Peyer's patch (tissue), 4 donors: ENCODE results near the gene WNK4. TPM values are rescaled to one million over a fixed set of nuclear protein-coding genes. Genes with fewer than 3 reads are reported as not detected.

Source experiments
- DNase-seq, 3 donors: peaks; one replicate each; pipeline ENCODE4 v3.0.0-alpha.2; 2017 to 2019
- H3K27ac ChIP-seq, 4 donors: fragments of 200-600 bp; sonication (generic); one replicate each; pipeline ENCODE4 v1.5.1; 2016 to 2019
- H3K27me3 ChIP-seq, 2 donors: fragments of 200-600 bp; sonication (generic); one replicate each; pipeline ENCODE4 v1.5.1; 2019
- H3K36me3 ChIP-seq, 3 donors: fragments of 200-600 bp; sonication (generic); one replicate each; pipeline ENCODE4 v1.5.1; 2016 to 2019
- H3K4me1 ChIP-seq, 4 donors: fragments of 200-600 bp; sonication (generic); one replicate each; pipeline ENCODE4 v1.5.1; 2016 to 2019
- H3K4me3 ChIP-seq, 4 donors: fragments of 200-600 bp; sonication (generic); 1 replicate in 3 of 4; 2 replicates in 1 of 4; pipeline ENCODE4 v1.5.1; 2016 to 2019; ENCODE audit warnings: mild to moderate bottlenecking in 1 of 4
- H3K9me3 ChIP-seq, 4 donors: fragments of 200-600 bp; sonication (generic); one replicate each; pipeline ENCODE4 v1.5.1; 2016 to 2019; ENCODE audit warnings: mild to moderate bottlenecking in 1 of 4
- CTCF ChIP-seq, 6 experiments: fragments of 450-650 bp in 4 of 6; fragments of 200-600 bp in 2 of 6; sonication (generic) in 1 of 6; IDR thresholded peaks; one replicate each; pipeline ENCODE4 v1.5.1; 2017 to 2019; ENCODE audit warnings: antibody characterized with exemption in 6 of 6, mild to moderate bottlenecking in 3 of 6, moderate library complexity in 1 of 6
- POLR2A ChIP-seq, 2 donors: fragments of 450-650 bp; IDR thresholded peaks; one replicate each; pipeline ENCODE4 v1.5.1; 2017; ENCODE audit warnings: antibody characterized with exemption in 2 of 2, mild to moderate bottlenecking in 2 of 2, moderate library complexity in 2 of 2
- total RNA-seq, 4 donors: library from RNA; depleted of rRNA; stranded (reverse); fragments of >200 nt; gene quantifications; one replicate each; pipeline ENCODE4 v1.1.0, GENCODE V29; 2016

The WNK4 gene
- total RNA-seq, 4 donors from 2014 or later: 7.2 to 56.0 (median 28.7) TPM

DNA sequence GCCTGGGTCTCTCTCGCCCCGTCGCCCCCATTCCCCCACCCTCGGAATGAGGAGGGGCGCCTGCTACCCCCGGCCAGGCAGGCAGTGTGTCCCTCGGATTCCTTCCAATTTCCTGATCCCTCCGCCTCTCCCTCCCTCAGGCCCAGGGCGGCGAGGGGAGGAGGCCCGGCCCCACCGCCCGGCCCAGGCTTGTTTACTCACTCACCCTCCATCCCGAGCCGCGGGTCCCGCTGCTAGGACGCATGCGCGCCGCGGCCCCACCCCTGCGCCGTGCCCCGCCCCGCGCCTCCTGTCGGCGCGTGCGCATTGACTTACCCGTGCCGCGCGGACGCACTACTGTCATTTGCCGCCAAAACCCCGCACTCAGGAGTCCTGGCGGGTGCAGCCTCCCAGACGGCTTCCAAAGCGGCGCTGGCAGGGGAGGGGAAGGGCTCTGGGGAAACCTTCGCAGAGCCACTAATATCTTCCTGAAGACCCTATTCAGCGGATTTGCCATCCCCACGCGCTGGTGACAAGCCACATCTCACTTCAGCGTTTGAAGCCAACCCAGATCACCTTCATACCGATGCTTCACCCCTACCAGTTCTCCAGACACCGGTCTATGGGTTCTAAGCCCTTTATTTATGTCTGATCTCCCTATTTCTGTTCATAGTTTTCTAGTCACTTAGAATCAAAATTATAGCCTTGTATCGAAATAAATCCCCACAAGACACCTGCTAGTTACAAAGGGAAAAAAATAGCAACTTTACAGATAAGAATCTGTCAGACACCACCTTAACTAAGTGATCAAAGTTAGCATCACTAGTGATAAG lies 35.4 kb upstream of the WNK4 start, which contains the start of gene EZH1:
TSS of gene EZH1 (minus strand) at position 235 of the 812 bp plus-strand sequence. CDS start 16,099 bp downstream, outside the sequence.
- peaks cover 0 to 12% (median 1%) of the 10 kb centered on the region in 4 donors for H3K4me1 ChIP-seq
- peak; percentile 86 to 94 (median 93) for DNase-seq

GRCh38 chr17:42748202-42748907 lies 32.1 kb upstream of the WNK4 start:
- H3K27ac ChIP-seq: peak overlapping the region in 3 of 4 donors; percentile 23 to 63 (median 36)
- DNase-seq: no peak

More for the DNA sequence above, 35.4 kb upstream of the WNK4 start, which contains the start of gene EZH1:
- Histone ChIP-seq H3K4me3 (peak within 1 kb of the TSS; percentile 66 to 83 (median 76)), H3K36me3 (no peaks in the 10 kb centered on the region), H3K27ac (peak within 1 kb of the TSS; percentile 86 to 95 (median 94)), H3K9me3 (no peaks in the 10 kb centered on the region), H3K27me3 (no peaks in the 10 kb centered on the region)
- peak in 3 of 6 experiments; percentile 31 to 37 (median 32) for TF ChIP-seq CTCF (IDR thresholded peaks at IDR 0.05)
- peak; percentile 48 to 74 for TF ChIP-seq POLR2A (IDR thresholded peaks at IDR 0.05)

GRCh38 chr17:42748908-42749798 lies 31.3 kb upstream of the WNK4 start:
- peak overlapping the region; percentile 36 to 63 (median 42) for H3K27ac ChIP-seq
- H3K27me3 ChIP-seq: no peaks in the 10 kb centered on the region
- peaks cover 0 to 9% (median 2%) of the 10 kb centered on the region in 4 donors for H3K4me1 ChIP-seq
- no peaks in the 10 kb centered on the region for H3K36me3 ChIP-seq
- H3K4me3 ChIP-seq: no peak overlapping the region
- no peak for DNase-seq
- TF ChIP-seq POLR2A (IDR thresholded peaks at IDR 0.05): no peak
- TF ChIP-seq CTCF (IDR thresholded peaks at IDR 0.05): no peak
- no peaks in the 10 kb centered on the region for H3K9me3 ChIP-seq

More at GRCh38 chr17:42748202-42748907, 32.1 kb upstream of the WNK4 start:
- H3K4me3 ChIP-seq: no peak overlapping the region
- no peaks in the 10 kb centered on the region for H3K27me3 ChIP-seq
- H3K4me1 ChIP-seq: peaks cover 0 to 12% (median 4%) of the 10 kb centered on the region in 4 donors
- TF ChIP-seq POLR2A (IDR thresholded peaks at IDR 0.05) (no peak), CTCF (IDR thresholded peaks at IDR 0.05) (no peak)
- no peaks in the 10 kb centered on the region for H3K36me3 ChIP-seq
- H3K9me3 ChIP-seq: no peaks in the 10 kb centered on the region

GRCh38 chr17:42750739-42751344 lies 29.6 kb upstream of the WNK4 start:
- Histone ChIP-seq H3K9me3 (peaks cover 0 to 4% (median 0%) of the 10 kb centered on the region in 4 donors), H3K27me3 (no peaks in the 10 kb centered on the region), H3K36me3 (no peaks in the 10 kb centered on the region), H3K27ac (peak overlapping the region in 3 of 4 donors; percentile 1 to 27 (median 12)), H3K4me1 (peaks cover 0 to 6% (median 0%) of the 10 kb centered on the region in 4 donors), H3K4me3 (no peak overlapping the region)
- TF ChIP-seq CTCF (IDR thresholded peaks at IDR 0.05) (no peak), POLR2A (IDR thresholded peaks at IDR 0.05) (no peak)
- no peak for DNase-seq
